GM21528 (cell line): ENCODE data around the gene INKA1.

Experiments used
- ATAC-seq: cut with Tn5 transposase; IDR thresholded peaks from one replicate; pipeline ENCODE4 v1.9.1; 2021; ENCODE audit warnings: mild to moderate bottlenecking, moderate library complexity; ENCODE audit not compliant: unreplicated experiment, low FRiP score

INKA1 gene

DNA sequence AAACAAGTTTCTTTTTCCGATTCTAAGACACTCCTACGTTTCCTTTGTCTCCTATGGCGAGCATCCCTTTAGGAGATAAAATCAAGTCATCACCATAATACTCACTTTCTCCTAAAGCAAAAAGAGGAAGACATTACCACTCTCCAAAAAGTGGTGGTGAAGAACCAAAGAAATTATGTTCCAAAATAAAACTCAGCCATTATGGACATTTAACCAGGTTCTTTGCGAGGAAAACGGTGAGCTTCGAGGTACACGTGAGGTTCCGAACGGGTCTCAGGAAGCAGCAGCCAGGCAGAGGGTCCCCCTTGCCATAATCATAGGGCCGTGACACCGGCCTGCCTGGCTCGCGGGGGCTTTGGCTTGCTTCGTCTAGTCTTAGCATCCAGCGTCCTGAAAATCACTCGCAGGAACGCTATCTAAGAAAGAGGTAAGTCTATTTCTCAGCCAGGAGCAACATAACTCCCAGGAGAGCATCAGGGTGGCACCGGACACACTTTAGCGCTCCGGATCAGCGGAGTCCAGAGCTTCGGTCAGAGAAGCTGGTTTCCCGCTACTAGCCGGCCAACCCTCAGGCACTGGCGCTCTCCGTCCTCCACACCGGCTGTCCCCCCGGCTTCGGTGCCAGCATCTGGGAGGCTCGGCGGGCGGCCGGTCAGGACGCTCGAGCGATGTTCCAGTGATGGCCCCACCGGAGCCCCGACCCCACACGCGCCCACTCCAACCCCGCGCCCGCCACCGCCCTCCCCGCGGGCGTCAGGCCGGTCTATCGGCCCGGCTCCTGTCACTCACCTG, 17.3 kb upstream of the INKA1 start:
- peak; percentile 47 for ATAC-seq

DNA sequence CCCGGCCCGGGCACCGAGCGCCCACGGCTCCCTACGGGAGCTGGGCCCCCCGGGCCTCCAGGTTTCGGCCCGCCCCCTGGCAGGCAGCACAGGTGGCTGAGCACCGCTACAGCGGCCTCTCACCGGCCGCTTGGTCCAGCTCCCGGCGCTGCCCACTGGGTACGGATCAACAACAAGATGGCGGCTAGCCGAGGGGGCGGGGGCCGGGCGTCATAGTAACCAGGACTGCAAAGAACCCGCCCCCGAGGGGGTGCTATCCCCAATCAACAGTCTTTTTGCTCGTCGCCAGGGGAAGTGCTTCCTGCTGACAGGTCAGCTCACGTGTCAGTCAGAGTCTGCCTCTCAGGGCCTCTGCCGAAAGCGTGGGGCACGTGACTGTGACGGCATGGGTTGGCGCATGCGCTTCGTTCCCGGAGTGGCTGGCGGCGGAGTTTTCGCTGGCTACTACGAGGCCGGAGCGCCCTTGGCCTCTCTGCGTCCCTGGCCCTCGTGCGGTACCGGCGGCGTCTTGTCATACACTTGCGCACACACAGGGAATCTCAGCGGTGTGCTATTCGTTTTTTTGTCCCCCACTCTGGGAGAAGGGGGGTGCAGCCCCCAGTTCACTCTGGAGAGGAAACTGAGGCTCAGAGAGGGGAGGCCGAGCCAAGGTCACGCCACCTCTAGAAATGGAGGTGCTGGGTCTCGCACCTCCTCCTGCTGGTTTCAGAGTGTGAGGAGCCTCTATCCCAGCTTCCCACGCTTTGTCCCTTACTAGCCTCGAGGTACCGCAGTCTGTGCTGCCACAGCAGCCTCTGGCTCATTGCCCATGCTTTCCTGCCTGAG, 16.5 kb upstream of the INKA1 start, which contains the start of gene IP6K1:
Gene IP6K1, minus strand, starts transcription at position 186 of the 825 bp plus-strand sequence. CDS start 38,502 bp downstream, outside the sequence.
- peak; percentile 96 for ATAC-seq

DNA sequence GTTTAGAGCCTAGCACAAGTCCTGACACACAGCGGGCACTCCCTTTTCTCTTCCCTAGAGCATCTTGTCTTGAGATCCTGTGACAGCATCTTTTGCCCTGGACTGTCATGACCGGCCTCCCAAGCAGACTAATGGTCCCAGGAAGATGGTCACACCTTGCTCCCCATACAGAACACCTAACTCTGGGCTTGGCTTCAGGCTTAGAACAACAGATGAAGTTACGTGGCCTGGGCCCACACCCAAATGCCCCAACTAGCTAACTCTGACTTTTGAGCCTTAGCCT, 15.9 kb upstream of the INKA1 start:
- no peak for ATAC-seq

DNA sequence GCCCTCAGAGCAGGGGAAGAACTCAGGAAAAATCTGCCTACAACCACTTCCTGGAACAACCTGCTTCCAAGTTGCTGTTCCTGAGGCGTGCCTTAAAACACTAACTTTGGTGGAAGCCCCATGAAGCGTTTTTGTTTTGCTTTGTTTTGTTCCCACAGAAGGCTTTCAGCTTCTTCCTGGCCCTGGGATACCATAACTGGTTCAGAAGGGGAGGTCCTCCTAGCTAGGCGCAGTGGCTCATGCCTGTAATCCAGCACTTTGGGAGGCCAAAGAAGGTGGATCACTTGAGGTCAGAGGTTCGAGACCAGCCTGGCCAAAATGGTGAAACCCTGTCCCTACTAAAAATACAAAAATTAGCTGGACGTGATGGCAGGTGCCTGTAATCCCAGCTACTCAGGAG, 15.5 kb upstream of the INKA1 start:
- no peak for ATAC-seq

DNA sequence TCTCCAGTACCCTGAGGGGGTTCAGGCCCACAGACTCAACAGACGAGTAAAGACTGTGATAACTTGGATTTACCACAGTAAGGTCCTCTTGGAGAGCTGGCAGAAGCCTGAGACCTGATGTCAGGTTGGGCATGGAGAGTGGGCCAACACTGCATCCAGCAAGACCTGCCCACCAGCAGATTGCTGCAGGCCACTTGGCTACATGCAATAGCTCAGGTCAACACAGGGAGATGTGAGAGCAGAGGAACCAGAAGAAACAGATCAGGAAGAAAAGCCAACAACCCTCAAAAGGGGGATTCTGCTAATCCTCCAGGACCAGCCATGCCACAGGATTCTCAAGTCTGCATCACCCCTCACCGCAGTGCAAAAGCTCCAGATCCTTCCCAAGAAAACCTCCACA, 15.0 kb upstream of the INKA1 start:
- no peak for ATAC-seq

DNA sequence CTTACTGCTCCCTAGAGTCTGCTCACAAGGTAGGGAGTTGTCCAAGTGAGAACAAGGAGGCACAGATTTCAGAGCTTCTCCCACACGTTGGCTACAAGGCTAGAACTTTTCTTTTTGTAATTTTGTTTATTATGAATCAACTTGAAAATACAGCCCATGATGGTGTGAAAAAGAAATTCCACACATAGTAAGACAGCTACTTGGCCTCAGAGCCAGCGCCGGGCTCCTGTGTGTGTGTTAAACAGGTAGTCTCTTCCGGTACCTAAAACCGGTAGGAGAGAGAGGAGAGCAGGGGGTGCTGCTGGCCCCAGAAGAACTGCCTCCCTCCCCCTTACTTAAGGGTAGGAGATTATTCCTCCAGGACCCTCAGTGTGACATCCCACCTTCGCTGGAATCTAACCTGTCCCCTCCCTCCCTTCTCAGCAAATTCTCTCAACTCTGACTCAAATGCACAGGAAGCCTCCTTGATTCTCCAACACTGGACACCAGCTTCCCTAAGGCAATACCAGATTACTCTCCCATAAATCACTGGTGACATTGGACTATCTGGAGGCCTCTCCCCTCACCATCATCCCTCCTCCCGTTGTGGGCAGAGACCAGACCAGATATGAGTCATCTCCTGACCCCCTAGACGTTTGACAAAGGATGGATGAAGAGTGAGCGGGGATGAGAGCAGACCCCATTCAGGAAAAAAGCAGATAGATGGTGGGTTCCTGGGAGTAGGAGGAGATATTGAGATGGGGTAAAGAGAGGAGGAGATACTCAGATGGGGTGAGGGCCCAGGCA, 12.2 kb upstream of the INKA1 start:
- no peak for ATAC-seq

DNA sequence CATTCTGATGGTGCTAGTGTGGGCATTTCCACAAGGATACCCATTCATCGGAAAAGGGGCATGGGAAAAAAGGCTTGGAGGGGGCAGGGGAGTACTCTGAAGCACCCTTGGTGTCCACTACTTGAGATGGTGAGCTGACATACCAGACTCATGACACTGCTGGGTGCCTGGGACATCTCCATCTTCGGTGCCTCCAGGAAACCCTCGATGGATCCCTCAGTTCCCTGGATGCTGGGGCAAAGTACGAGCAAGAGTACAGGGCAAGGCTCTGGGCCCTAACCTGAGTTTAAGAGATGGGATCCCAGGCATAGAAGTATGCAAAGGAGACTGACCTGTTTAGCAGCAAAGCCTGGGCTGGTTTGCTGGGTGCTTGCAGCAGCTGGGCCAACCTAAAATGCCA, 11.5 kb upstream of the INKA1 start:
- ATAC-seq: no peak

DNA sequence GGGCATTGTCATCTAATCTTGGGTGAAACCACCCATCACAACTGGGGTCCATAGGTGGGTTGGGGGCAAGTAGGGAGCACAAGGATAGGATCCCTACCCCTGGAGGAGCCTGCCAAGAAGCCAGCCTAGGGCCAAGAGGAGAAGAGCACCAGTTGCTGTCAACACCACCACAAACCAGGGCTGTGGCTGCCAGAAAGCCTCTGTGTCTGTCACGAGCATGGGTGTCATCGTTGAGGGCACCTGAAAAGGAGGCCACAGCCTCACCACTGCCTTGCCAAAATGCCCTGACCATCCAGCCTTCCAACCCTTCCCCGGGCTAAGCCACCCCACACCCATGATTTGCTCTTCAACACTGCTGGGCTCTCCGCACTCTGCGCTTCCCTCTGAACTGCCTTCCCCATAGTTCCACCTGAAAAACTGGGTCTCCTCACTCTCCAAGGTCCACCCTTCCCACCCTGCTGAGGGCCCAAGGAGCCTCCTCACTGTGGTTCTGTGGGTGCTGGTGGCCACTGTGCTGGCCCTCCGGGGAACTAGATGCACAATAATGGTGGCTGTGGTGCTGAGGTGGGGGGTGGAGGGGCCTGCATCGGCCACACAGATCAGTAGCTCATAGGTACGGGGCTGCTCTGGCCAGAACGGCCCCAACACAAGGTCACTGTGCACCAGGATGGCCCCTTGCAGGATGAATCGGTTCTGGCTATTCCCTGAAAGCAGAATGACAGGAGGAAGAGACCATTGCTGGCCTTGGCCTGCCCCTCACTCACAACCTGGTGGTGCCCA, 10.5 kb upstream of the INKA1 start:
- no peak for ATAC-seq

DNA sequence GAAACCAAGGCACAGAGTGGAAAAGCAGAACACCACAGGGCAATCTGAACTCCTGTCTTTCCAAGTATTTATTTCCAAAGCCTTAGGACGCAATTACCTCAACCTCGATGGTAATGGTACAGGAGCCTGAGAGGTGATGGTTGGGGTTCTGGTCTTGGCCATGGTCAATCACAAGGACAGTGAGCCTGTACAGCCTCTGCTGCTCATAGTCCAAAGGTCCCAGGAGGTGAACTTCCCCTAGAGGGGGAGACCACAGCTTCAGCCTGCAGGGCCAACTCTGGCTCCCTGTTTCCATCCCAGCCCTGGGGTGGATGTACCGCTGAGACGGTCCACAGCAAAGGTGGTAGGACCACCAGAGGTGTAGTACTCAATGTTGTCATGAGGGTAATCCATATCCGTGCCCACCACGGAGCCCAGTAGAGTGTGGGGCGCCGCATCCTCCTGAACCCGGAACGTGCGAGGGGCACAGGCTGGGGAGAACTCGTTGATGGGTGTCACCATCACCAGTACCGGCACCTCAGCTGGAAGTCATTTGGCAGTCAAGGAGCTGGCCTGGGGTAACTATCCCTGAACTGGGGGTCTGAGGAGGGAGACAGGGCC, 9.5 kb upstream of the INKA1 start:
- no peak for ATAC-seq

DNA sequence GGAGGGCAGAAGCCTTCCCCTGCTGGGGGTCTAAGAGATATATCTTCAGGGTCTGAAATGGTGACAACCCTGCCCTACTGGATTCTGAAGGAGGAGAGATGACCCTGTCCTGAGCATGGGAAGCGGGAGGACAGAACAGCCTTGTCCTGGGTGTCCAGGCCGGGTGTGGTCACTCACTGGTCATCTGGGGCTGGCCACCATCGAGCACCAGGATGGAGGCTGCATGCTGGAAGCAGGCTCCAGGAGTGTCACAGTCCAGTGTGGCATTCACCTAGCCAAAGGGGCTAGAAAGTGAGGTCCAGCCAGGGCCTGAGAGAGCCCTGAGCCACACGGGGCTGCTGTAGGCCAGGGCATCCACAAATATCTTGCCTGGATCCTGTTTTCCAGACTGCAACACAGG, 8.6 kb upstream of the INKA1 start:
- ATAC-seq: no peak

DNA sequence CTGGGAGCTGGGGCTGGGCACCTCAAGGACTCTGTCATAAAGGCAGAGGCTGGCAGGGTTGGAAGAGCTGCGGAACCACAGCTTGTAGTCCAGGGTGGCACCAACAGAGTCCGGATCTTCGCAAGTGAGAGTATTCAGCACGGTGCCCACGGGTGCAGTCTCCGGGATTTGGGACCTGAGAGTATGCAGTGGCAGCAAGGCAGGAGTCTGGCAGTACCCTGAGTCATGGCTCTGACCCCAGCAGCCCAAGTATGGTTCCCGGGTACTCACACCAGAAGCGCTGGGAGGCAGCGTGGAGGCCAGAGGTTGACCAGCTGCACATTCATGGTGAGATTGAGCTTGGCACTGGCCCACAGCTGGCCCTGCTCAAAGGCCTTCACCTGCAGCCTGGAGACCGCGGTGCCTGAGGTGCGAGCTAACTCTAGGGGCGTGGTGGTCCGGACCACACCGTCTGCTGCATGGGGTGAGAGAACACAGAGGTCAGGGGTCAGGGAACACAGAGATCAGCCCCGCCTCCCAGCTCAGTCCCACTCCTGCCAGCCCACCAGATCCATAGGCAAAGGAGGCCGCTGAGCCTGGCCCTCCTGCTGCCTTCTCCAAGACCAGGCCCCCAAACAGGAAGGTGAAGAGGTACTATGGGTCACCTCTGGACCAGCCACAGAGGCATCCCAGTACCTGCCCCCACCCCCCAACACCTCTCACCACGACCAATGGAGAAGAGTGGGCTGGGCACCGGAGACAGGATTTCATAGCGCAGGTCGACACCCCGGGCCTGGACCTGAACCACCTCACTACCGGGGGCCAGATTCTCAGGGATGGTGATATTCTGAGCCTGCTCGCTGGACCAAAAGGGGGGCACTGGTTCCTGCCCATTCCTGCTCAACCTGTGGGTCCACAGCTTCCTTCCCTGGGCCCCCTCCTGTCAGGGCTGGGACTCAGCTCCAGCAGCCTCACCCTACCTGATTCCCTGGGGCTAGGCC, 7.8 kb upstream of the INKA1 start:
- ATAC-seq: no peak

DNA sequence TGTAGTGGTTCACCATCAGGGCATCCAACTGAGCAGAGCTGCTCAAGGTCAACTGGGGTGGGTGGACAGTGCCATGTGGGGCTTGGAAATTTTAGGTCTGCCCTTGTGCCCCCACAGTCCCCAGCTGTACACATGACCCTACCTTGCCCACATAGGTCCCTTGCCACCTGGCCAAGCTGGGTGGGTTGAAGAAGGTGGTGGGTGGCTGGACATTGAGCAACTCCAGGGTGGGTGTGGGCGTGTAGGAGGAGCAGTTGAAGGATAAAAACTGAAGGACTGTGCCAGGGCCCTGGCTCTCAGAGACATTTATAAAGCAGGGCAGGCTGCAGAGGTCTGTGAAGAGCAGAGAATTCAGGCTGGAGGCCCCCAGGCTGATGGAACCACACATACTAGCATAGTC, 4.0 kb upstream of the INKA1 start:
- ATAC-seq: no peak

DNA sequence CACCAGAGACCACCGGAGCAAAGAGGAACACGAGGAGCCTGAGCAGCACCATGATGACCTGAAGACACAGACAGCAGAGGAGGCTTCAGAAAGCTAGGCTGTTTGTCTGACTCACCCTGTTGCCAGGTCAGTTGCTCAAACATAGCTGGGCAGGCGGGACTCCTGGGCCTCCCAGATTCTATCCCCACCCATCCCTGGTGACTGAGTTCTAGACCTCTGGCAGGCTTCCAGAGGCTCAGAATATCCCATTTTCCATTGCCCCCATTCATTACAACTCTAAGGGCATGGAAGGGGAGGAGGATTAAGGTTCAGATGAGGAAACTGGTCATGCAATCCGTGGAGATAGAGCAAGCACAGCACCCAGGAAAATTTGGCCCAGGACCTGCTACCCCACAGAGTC, 3.3 kb upstream of the INKA1 start, which contains the start of gene CDHR4:
Gene CDHR4, minus strand, starts transcription at position 113 of the 400 bp plus-strand sequence. Its CDS starts 61 bp downstream, at position 52.
- no peak for ATAC-seq

DNA sequence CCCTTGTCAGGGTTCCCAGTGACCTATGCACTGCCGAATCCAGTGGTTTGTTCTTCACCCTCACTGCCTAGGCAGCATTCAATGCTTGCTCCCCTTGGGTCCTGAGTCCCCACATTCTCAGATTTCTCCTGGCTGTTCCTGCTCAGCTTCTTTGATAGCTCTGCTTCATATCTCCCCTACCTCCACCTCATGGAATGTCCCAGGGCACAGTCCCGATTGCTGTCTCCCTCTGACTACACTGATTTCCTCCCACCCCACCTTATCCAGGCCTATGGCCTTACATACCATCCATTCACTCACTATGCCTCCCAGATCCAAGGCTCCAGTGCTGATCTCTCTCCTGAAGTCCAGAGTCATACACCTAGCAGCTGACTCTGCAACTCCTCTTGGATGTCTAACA, 1.9 kb upstream of the INKA1 start:
- ATAC-seq: no peak

DNA sequence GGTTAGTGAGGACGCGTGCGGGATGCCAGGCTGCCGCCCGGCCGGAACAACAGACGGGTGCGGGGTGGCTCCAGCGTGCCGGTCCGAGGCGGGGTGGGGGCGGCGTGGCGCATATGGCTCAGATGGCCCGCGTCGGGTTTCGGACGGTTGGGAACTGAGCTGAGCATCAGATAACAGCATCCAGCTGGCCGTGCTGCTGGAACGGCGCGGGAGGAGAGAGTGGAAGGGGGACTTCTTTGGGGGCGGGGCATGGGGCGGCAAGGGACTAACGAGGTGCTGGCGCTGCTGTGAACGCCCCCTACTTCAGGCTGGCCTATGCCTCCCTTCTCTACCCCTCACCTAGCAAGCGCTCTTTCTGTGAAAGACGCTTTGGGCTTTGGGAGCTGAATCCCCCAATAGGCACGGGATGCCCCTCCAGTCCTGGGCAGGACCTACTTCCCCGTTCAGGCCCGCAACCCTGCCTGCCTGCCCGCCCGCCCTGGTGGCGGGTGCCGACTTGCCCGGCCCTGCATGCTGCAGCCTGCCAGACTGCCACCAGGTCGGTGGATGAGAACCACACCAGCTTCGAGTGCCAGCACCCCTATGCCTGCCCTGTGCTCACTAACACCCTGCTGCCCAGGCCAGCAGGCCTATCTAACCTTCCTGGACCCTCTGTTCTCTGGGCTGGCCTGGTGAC, 542 bp downstream of the INKA1 start:
- peak; percentile 13 for ATAC-seq

DNA sequence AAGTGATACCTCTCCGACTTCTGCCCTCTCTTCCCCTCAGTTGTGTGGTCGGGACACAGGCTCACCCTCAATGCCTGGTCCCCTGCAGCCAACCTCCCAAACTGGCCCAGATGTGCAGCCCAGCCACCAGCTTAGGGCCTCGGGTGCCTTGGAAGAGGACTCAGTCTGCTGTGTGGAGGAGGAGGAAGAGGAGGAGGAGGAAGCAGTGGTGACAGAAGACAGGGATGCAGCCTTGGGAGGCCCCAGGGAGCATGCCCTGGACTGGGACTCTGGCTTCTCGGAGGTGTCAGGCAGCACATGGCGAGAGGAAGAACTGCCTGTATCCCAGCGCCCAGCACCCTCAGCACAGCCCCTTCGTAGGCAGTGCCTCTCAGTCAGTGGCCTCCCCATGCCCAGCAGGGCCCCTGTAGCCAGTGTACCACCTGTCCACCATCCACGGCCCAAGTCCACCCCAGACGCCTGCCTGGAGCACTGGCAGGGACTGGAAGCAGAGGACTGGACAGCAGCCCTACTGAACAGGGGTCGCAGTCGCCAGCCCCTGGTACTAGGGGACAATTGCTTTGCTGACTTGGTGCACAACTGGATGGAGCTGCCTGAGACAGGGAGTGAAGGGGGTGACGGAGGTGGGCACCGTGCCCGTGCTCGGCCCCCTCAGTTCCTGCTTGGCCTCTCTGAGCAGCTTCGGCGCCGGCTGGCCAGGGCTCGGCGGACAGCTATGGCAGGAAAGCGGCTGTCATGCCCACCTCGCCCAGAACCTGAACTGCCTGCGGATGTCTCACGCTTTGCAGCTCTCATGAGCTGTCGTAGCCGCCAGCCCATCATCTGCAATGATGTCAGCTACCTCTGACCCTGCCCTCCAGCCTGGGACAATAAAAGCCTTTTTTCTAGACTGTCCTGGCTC, 1.3 kb downstream of the INKA1 start:
- ATAC-seq: peak; percentile 1

DNA sequence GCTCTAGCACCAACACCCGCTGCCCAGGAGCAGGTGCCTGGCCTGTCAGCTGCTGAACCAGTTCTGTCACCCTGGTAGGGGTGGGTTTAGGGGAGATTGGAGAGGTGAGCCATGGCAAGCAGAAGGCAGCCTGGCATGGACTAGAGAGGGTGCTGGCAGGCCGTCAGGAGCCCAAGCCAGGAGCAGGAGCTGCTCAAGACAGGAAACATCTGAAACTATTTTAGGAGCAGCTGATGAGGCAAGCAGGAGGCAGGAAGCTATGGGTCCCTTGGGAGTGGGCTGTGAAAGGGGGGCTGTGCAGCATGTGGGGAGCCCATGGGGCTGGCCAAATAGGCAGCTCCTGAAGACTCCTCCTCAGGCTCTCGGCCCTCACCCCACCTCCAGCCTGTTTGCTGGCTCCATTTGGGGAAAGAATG, 2.3 kb downstream of the INKA1 start:
- ATAC-seq: no peak
